HuH-7 (cell line): ENCODE results near the gene CRYGN.

Experiments used
- DNase-seq: peaks from one replicate; pipeline ENCODE4 v3.0.0; 2011; ENCODE audit warnings: low spot score

CRYGN gene, protein sequence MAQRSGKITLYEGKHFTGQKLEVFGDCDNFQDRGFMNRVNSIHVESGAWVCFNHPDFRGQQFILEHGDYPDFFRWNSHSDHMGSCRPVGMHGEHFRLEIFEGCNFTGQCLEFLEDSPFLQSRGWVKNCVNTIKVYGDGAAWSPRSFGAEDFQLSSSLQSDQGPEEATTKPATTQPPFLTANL

DNA sequence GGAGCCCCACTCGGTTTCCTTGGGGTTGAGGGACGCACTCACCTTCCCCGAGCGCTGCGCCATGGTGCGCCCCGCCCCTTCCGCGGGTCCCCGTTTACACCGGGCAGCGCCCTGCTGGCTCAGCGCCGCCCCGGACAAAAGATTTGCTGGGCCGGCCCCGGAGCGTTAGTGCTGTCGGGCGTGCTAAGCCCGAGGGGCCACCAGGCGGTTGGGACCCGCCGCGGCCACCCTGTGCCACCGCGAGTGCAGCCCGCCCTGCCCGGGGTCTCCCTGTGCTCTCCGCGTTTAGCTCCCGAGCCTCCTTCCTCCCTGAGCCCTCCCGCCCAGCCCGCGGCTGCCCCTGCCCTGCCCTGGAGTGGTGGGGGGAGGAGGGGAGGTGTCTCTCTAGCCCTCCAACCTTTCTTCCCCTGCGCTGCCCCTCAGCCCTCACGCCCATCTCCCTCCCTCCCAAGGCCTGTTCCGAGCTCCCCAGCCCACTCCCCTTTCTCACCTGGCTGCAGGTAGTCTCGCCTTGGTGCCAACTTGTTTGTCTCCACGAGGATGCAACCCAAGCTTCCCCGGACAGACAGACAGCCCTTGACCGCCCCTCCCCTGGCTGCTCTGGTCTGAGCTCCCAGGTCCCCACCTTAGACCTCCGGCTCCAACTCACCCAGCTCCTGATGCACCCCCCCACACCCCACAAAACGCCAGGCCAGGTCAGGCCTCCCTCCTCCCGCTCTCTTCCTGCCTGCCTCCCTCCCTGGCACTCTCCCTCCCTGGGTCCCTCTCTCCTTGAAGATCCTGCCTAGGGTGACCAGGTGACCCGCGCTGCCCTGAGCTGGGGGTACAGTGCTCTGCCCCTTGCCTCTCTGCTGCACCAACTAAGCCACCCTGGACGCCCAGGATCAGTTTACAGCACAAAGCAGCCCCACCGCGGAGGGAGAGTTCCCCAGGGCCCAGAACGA, at the start of gene CRYGN:
CRYGN (minus strand) TSS at position 287 of the 944 bp plus-strand sequence; CDS start at position 63, 224 bp downstream.
- DNase-seq, result no peak

- DNase-seq, result no peak
These were observed 49.6 kb upstream of the CRYGN start for GRCh38 chr7:151489498-151489897.

DNA sequence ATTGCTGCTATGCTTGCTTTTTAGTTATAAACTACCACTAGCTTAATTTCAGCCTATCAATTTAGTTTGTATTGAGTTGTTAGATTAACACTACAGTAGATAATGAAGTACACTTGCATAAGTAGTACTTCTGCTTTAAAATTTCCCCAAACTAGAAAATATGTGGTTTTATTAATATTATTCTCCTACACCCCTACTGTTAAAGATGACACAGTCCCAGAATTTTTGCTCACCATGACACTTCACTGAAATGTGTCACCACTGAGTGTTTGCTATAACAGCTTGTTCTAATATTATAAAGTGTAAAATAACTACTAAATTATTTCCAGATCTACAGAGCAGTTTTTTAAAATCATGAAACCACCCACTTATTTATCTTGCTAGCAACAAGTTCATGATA, 48.2 kb upstream of the CRYGN start:
- DNase-seq, result no peak

- DNase-seq, result no peak
These were observed 47.3 kb upstream of the CRYGN start for GRCh38 chr7:151487228-151487627.

GRCh38 chr7:151486074-151486473, 46.1 kb upstream of the CRYGN start:
- DNase-seq, result no peak

DNA sequence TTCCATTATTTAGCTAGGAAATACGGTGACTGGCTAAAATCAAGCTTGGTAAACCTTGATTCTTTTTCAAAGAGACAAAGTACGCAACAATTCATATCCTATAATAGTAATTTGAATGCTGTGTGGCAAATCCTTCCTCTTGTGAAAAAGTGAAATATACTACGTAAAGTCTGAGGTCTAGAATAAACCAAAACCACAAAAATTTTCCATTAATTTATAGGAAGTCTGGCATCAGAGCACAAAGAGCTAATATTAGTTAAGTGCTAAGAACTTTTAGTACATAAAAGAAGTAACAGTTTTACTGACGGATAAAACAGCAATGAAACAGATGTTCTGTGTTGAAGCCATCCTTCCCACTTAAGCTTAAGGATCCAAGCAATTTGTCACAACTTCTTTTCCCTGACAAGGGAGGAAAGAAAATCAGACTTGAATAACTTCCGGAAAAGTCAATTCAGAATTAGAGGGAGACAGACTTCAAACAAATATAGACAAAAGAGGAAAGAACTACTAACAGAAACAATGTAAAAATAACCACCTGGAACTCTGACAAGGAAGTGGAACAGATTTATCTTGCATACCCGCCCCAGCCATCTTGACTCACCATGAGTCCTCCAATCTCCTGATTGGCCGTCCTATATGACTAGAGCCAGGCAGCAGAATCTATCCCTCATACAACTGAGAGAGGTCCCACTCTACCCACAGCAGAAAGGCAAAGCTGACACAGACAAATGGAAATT, 45.2 kb upstream of the CRYGN start:
- no peak for DNase-seq

DNA sequence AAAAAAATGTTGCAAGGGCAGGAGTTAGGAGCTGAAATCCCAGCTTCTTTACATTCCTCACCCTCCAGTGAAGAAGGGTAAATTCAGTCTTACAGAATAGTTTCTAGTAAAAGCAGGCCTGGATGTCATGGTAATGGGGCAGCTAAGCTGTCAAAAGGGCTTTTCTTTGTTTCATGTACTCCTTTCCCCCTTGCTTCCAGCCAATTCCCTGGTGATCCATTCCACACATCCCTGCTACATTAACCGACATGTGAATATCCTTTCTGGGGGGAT, 43.7 kb upstream of the CRYGN start:
- DNase-seq, result no peak

- no peak for DNase-seq
These were observed 43.2 kb upstream of the CRYGN start for GRCh38 chr7:151482883-151483710.

- DNase-seq, result no peak
These were observed 41.9 kb upstream of the CRYGN start for GRCh38 chr7:151481650-151482505.

- no peak for DNase-seq
These were observed 37.9 kb upstream of the CRYGN start for GRCh38 chr7:151477867-151478266.

- DNase-seq, result no peak
These were observed 32.9 kb upstream of the CRYGN start for GRCh38 chr7:151472644-151473380.

GRCh38 chr7:151470711-151471110, 30.8 kb upstream of the CRYGN start:
- DNase-seq, result no peak

DNA sequence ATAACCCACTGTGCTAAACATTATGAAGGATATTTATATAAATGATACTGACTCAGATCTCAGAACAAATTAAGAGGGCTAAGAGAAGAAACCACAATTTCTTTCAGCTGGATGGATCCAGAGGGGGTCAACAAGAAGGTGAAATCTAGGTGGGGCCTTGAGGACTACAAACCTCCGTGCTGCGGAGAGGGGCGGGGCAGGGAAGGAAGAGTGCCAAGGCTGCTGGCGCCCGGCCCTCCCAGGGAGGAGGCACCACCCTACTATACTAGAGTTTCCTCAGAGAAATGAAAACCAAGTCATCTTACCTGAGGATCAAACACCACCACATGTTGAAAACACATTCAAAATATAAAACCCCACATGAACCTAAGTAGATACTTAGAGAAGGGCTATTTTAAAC, 29.3 kb upstream of the CRYGN start:
- no peak for DNase-seq

GRCh38 chr7:151468217-151469018, 28.5 kb upstream of the CRYGN start:
- DNase-seq, result no peak

GRCh38 chr7:151465169-151465568, 25.2 kb upstream of the CRYGN start:
- no peak for DNase-seq

DNA sequence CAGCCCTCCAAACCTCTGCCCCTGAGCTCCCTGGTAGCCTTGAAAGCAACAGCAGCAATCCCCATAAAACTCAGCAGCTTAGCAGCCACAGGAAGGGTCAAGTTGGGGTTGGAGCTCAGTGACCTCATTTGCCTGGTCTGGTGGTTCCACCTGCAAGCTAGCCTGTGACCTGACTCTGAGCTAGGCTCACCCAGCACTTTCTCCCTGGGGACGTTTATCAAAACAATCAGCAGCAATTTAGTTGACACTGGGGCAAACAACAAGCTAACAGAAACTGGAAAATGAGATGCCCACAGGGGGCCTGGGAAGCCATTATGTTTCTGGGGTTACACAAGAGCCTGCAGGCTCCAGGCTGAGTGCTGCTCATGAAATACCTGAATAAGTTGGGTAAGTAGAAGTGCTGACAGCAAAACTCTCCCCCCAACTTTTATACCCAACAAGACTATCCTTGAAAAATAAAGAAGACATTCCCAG, 22.4 kb upstream of the CRYGN start:
- DNase-seq, result no peak

- no peak for DNase-seq
These were observed 21.9 kb upstream of the CRYGN start for GRCh38 chr7:151461942-151462230.

GRCh38 chr7:151461096-151461941, 21.4 kb upstream of the CRYGN start:
- DNase-seq, result no peak

GRCh38 chr7:151460474-151460855, 20.5 kb upstream of the CRYGN start:
- no peak for DNase-seq
